GM19467 (cell line): ENCODE measurements around the gene CASP8AP2.
"Not testable (repeated sequence)": the region's sequence is repeated elsewhere in the genome, so short reads cannot be mapped to it uniquely, and the experiment has no call there.

ENCODE experiments used
- ATAC-seq: cut with Tn5 transposase; IDR thresholded peaks from one replicate; pipeline ENCODE4 v1.9.1; 2021; ENCODE audit warnings: mild to moderate bottlenecking, moderate library complexity; ENCODE audit not compliant: unreplicated experiment

The CASP8AP2 gene

GRCh38 chr6:89819336-89820130 is 10.1 kb upstream of the CASP8AP2 start, which contains the start of gene MDN1:
Gene MDN1, minus strand, starts transcription at chr6:89819794. Its CDS starts 187 bp downstream, at chr6:89819607.
- peak; percentile 93 for ATAC-seq

- no peak for ATAC-seq
Observed at GRCh38 chr6:89826029-89826528, 3.6 kb upstream of the CASP8AP2 start.

- ATAC-seq = not testable (repeated sequence)
Observed at GRCh38 chr6:89828475-89828987, 1.1 kb upstream of the CASP8AP2 start.

- ATAC-seq = peak; percentile 26
Observed at GRCh38 chr6:89828988-89829471, 650 bp upstream of the CASP8AP2 start.

GRCh38 chr6:89830170-89830809 is 610 bp downstream of the CASP8AP2 start:
- no peak for ATAC-seq

GRCh38 chr6:89834884-89835792 is 5.5 kb downstream of the CASP8AP2 start:
- peak; percentile 98 for ATAC-seq

GRCh38 chr6:89836639-89837222 is 7.1 kb downstream of the CASP8AP2 start:
- ATAC-seq = no peak

- no peak for ATAC-seq
Observed at GRCh38 chr6:89840538-89840937, 10.9 kb downstream of the CASP8AP2 start.

- no peak for ATAC-seq
Observed at GRCh38 chr6:89842228-89842627, 12.5 kb downstream of the CASP8AP2 start.

- no peak for ATAC-seq
Observed at GRCh38 chr6:89843070-89843469, 13.4 kb downstream of the CASP8AP2 start.

- ATAC-seq = not testable (repeated sequence)
Observed at GRCh38 chr6:89847513-89847912, 17.8 kb downstream of the CASP8AP2 start.

GRCh38 chr6:89853068-89853467 is 23.4 kb downstream of the CASP8AP2 start:
- no peak for ATAC-seq

GRCh38 chr6:89858041-89858440 is 28.4 kb downstream of the CASP8AP2 start:
- no peak for ATAC-seq

GRCh38 chr6:89859744-89860143 is 30.1 kb downstream of the CASP8AP2 start:
- ATAC-seq = no peak

GRCh38 chr6:89862273-89862672 is 32.6 kb downstream of the CASP8AP2 start:
- peak; percentile 52 for ATAC-seq

- ATAC-seq = no peak
Observed at GRCh38 chr6:89862698-89863097, 33.0 kb downstream of the CASP8AP2 start.

GRCh38 chr6:89866024-89866678 is 36.5 kb downstream of the CASP8AP2 start:
- ATAC-seq = no peak

GRCh38 chr6:89873721-89874120 is 44.0 kb downstream of the CASP8AP2 start:
- ATAC-seq = no peak

GRCh38 chr6:89874438-89874837 is 44.8 kb downstream of the CASP8AP2 start:
- no peak for ATAC-seq
